Activated CD8-positive, alpha-beta memory T cell treated with anti-CD3 and anti-CD28 coated beads, Interleukin-2, amount 50 U/mL, for 1 hour (primary cell): Measurements from ENCODE around the gene IGFALS.

Experiments
- DNase-seq: peaks from one replicate; pipeline ENCODE4 v3.0.0-alpha.2; 2020; ENCODE audit errors: extremely low read depth

Gene IGFALS

GRCh38 chr16:1766231-1766630, 27.3 kb downstream of the IGFALS start:
- no peak for DNase-seq

GRCh38 chr16:1765826-1766225, 27.7 kb downstream of the IGFALS start:
- no peak for DNase-seq

DNA sequence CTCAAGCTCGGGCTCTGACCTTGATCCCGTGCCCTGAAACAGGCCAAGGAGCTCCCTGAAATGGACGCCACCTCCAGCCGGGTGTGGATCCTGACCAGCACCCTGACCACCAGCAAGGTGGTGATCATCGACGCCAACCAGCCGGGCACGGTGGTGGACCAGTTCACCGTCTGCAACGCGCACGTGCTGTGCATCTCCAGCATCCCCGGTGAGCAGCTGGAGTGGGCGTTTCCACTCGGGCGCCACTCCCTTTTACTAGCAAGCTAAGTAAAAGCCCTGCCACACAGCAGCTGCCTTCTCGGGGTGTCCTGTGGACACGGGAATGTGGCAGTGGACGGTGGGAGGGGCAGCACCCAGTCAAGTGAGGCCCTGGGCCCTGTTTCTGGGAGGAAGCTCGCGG, 28.5 kb downstream of the IGFALS start:
- DNase-seq = no peak

DNA sequence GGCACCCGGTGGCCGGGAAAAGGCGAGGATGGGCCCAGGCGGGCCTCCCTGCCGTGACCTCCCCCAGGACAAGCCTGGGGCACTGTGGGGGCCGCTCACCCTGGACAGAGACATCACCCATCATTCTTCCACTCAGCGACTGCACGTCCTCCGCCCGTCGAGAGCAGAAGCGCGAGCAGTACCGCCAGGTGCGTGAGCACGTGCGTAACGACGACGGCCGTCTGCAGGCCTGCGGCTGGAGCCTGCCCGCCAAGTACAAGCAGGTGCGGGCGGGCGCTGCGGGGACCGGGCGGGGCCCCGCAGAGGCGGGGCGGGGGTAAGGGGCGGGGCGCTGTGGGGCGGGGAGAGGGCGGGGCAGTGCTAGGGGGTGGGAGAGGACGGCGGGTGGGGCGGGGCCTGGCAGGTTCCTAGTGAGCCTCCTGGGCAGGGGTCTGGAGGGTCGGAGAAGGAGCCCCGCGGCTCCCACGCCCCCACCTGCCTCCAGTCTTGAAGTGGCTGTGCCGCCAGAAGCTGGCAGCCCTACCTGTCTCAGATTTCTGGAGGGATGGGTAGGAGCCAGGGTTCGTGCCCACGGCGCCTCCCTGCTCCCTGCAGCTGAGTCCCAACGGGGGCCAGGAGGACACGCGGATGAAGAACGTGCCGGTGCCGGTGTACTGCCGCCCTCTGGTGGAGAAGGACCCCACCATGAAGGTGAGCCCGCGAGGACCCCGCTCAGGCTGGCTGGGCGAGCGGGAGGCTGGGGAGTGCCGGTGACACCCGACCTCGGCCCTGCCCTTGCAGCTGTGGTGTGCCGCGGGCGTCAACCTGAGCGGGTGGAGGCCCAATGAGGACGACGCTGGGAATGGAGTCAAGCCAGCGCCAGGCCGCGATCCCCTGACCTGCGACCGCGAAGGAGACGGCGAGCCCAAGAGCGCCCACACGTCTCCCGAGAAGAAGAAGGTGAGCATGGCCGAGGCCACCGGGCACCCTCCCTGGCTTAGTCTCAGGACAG, 29.7 kb downstream of the IGFALS start:
- no peak for DNase-seq

DNA sequence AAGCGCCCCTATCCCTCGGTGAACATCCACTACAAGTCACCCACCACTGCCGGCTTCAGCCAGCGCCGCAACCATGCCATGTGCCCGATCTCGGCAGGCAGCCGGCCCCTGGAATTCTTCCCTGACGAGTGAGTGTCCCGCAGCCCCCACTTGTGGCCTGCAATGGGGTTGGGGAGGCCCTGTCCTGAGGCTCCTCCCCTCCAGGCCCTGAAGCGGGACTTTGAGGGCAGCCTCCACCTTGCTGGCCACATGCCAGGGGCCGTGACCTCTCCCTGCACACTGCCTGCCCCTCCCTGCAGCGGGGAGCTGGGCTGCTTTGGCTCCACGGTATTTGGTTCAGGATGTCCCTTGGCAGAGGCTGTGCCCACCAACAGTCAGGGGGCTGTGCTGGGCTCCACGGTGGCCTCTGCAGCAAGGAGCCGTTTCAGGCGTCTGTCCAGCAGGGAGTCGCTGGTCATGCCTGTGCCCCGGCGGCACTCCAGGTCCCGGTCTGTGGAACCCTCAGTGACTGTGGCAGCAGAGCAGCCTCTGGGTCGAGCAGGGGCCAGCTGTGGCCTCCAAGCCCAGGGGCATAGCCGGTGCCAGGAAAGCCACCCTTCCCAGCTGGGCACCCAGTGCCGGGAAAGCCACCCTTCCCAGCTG, 30.5 kb downstream of the IGFALS start:
- no peak for DNase-seq

GRCh38 chr16:1762196-1762878, 31.2 kb downstream of the IGFALS start:
- no peak for DNase-seq

GRCh38 chr16:1761751-1762150, 31.8 kb downstream of the IGFALS start:
- DNase-seq = no peak

DNA sequence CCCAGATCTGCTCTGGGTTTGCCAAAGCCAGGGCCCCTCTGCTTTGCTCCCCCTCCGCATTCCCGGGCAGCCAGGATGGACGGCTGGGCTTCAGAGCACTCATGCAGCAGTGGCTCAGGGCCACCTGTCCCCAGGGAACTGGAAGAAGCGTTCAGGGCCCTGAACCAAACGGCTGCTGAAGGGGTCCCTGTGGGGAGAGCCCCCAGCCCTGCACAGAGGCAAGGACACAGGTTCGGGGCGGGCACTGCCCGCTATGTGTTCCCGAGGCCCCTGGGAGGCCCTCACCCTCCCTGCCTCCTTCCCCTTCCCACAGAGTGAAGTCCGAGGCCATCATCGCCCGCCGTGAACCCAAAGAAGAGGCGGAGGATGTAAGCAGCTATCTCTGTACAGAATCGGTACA, 32.6 kb downstream of the IGFALS start:
- DNase-seq = no peak

GRCh38 chr16:1759511-1759910, 34.0 kb downstream of the IGFALS start:
- DNase-seq = no peak

GRCh38 chr16:1758923-1759322, 34.6 kb downstream of the IGFALS start:
- DNase-seq = no peak

- no peak for DNase-seq
Measured at GRCh38 chr16:1757714-1758461, 35.6 kb downstream of the IGFALS start.

DNA sequence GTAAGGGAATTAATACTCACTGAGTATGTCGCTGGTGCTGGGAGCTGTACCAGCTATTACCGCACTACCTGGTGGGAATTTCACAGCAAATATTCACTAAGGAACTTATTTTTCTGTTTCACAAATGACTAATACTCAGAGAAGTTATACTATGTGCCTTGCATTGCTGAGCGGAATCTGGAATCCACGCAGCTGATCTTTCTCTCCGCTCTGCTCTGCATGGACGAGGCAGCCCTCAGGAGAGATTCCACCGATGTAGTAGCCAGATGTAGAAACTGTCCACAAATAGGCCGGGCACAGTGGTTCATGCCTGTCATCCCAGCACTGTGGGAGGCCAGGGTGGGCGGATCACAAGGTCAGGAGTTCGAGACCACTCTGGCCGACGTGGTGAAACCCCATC, 39.3 kb downstream of the IGFALS start:
- no peak for DNase-seq

DNA sequence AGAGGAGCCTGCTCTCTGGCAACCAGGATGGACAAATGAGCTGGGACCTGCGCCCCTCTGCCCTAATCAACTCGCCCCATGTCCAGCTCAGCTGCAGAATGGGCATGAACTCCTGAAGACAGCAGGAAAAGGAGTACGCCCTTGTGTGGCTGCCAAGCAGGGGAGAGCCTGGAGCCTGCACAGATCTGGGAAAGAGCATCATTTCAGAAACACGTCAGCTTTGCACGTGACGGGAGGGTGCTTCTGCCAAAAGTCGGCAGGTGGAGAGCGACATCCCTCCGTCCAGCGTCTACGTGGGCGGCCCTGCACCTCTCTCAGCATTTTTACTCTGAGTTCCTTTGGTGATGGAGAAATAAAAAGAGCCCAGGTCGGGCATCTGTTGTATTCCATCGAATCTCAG, 40.7 kb downstream of the IGFALS start:
- no peak for DNase-seq

DNA sequence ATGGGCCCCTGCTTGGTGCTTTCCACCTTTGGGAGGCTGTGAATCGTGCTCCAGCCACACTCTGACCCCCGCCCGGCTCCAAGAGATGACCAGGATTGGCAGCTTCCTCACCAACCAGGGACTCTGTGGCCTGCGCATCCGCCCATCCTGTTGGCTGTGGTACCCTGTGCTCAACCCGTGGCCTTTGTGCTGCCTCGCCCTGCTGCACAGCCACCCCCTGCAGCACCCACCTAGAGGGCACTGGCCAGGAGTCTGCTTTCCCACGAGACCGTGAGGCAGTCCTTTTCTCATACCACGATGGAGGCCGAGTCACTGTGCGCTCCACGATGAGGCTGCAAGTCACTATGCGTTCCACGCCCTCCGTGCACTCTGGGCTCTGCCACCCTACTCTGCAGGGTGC, 41.6 kb downstream of the IGFALS start:
- DNase-seq = no peak

- no peak for DNase-seq
Measured at GRCh38 chr16:1749152-1750117, 44.1 kb downstream of the IGFALS start.

DNA sequence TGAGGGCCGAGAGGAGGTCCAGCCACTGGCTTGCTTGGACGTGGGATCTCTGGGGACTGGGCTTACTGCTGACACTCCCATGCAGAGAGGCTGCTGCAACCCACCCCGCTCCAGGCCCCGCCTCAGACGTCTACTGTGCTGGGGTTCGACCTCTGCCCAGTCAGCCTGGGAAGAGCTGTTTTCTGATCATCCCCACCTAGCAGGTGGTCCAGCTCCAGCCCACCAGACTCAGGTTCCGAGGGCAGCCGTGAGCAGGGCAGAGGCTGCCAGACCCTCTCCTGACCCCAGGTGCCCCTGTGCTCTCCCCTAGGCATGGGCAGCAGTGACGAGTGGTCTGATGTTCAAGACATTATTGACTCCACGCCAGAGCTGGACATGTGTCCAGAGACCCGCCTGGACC, 45.6 kb downstream of the IGFALS start:
- DNase-seq = no peak

DNA sequence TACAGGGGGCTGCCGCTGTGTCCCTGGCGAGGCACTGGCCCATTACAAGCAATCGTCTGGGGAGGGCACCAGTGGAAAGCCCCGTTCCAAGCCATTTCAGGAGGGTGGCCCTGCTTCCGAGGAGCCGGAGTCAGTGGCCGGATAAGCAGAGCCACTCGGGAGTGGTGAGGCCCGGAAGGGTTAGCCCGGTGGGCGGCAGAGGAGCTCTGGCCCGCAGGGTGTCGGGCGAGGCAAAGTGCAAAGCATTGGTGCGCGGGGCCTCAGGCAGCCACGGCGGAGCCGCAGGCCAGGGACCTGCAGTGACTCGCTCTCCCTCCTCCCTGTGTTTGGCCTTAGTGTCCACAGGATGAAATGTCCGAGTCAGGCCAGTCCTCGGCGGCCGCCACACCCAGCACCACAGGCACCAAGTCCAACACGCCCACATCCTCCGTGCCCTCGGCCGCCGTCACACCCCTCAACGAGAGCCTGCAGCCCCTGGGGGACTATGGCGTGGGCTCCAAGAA, 46.8 kb downstream of the IGFALS start:
- no peak for DNase-seq

- no peak for DNase-seq
Measured at GRCh38 chr16:1745900-1746692, 47.4 kb downstream of the IGFALS start.

DNA sequence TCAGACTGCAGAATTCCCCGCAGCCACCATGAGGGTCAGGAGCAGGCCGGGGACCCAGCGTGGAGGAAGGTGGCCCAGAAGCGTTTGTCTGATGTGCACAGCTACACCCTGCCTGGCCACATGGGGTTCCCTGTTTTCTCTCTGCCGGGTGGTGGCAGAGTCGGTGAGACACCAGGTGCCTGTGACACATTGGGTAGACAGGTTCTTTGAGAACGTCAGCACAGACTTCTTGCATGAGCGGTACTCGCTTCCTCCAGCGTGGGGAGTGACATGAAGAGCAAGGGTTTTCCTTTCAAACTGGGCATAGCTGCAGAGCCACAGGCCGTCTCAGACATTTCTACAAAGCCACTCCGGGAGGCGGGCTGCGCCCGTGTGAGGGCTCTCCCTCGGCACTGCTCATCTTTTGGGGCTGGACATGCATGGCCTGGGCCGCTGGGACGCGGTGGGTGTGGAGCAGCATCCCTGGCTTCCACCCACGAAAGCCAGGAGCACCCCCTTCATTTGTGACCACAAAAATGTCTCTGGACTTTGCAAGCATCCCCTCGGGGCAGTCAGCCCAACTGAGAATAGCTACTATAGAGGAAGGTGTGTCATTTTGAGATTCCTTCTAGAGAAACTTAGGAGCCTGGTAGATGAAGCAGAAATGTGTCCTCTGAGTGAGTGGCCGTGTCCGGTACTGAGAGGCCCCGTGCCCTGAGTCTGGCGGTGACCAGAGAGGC, 48.2 kb downstream of the IGFALS start:
- no peak for DNase-seq
